Liver (tissue), 9 donors: ENCODE measurements around the gene PTPN22. TPM values are rescaled to one million over a fixed set of nuclear protein-coding genes. Genes with fewer than 3 reads are reported as not detected.

Experiments used
- DNase-seq: peaks from one replicate; pipeline ENCODE4 v3.0.0-alpha.2; 2017; ENCODE audit warnings: low spot score
- H3K27ac ChIP-seq, 2 donors: one replicate each; pipeline ENCODE4 v1.7.0; 2013; ENCODE audit warnings: inconsistent platforms in 2 of 2, low read length in 2 of 2, control low read depth in 1 of 2, low read depth in 1 of 2, mild to moderate bottlenecking in 1 of 2
- H3K27me3 ChIP-seq, 4 donors: one replicate each; pipeline versions ENCODE4 v1.6.1 to v1.7.0; 2013; ENCODE audit warnings: low read length in 3 of 4, inconsistent platforms in 1 of 4, mild to moderate bottlenecking in 1 of 4, moderate library complexity in 1 of 4; ENCODE audit not compliant: control insufficient read depth in 4 of 4, insufficient read depth in 4 of 4
- H3K36me3 ChIP-seq, 4 donors: one replicate each; pipeline versions ENCODE4 v1.6.1 to v1.7.0; 2013; ENCODE audit warnings: low read length in 3 of 4, mild to moderate bottlenecking in 3 of 4, low read depth in 1 of 4, moderate library complexity in 1 of 4; ENCODE audit not compliant: control insufficient read depth in 4 of 4, insufficient read depth in 3 of 4
- H3K4me1 ChIP-seq, 4 donors: one replicate each; pipeline versions ENCODE4 v1.6.1 to v1.7.0; 2013; ENCODE audit warnings: low read length in 3 of 4, mild to moderate bottlenecking in 3 of 4, moderate library complexity in 1 of 4; ENCODE audit not compliant: control insufficient read depth in 4 of 4, insufficient read depth in 4 of 4
- H3K4me3 ChIP-seq, 3 donors: one replicate each; pipeline versions ENCODE4 v1.6.1 to v1.7.0; 2013; ENCODE audit warnings: low read length in 3 of 3, control low read depth in 1 of 3, low read depth in 1 of 3, mild to moderate bottlenecking in 1 of 3
- H3K9ac ChIP-seq, 2 donors: one replicate each; pipeline ENCODE4 v1.7.0; 2013; ENCODE audit warnings: low read length in 2 of 2, mild to moderate bottlenecking in 2 of 2, moderate library complexity in 2 of 2, control low read depth in 1 of 2, low read depth in 1 of 2
- H3K9me3 ChIP-seq, 4 donors: one replicate each; pipeline versions ENCODE4 v1.6.1 to v1.7.0; 2013; ENCODE audit warnings: low read length in 3 of 4; ENCODE audit not compliant: control insufficient read depth in 4 of 4
- ATF3 ChIP-seq: IDR thresholded peaks from 2 replicates; pipeline ENCODE4 v1.6.1; 2016; ENCODE audit warnings: antibody characterized with exemption
- EGR1 ChIP-seq, 2 donors: IDR thresholded peaks; 2 replicates each; pipeline ENCODE4 v1.6.1; 2016 to 2018; ENCODE audit warnings: antibody characterized with exemption in 2 of 2, low read depth in 2 of 2
- FOXA1 ChIP-seq: IDR thresholded peaks from 2 replicates; pipeline ENCODE4 v1.6.1; 2016; ENCODE audit warnings: antibody characterized with exemption
- FOXA2 ChIP-seq: IDR thresholded peaks from 2 replicates; pipeline ENCODE4 v1.6.1; 2016; ENCODE audit warnings: antibody characterized with exemption
- GABPA ChIP-seq, 2 donors: IDR thresholded peaks in 1 of 2; conservative IDR thresholded peaks in 1 of 2; 2 replicates each; pipeline ENCODE4 v1.6.1; 2016; ENCODE audit warnings: antibody characterized with exemption in 2 of 2, mild to moderate bottlenecking in 1 of 2, moderate library complexity in 1 of 2
- HNF4A ChIP-seq, 2 donors: conservative IDR thresholded peaks; 2 replicates each; pipeline ENCODE4 v1.6.1; 2016; ENCODE audit warnings: antibody characterized with exemption in 2 of 2, mild to moderate bottlenecking in 2 of 2
- HNF4G ChIP-seq: IDR thresholded peaks from 2 replicates; pipeline ENCODE4 v1.6.1; 2016; ENCODE audit warnings: antibody characterized with exemption
- JUND ChIP-seq, 2 donors: IDR thresholded peaks; 2 replicates each; pipeline ENCODE4 v1.6.1; 2016; ENCODE audit warnings: antibody characterized with exemption in 2 of 2
- MAX ChIP-seq: IDR thresholded peaks from 2 replicates; pipeline ENCODE4 v1.6.1; 2016; ENCODE audit warnings: antibody characterized with exemption
- NR2F2 ChIP-seq: IDR thresholded peaks from 2 replicates; pipeline ENCODE4 v1.6.1; 2016; ENCODE audit warnings: antibody characterized with exemption
- RAD21 ChIP-seq, 2 donors: IDR thresholded peaks; 2 replicates each; pipeline ENCODE4 v1.6.1; 2016; ENCODE audit warnings: antibody characterized with exemption in 2 of 2, mild to moderate bottlenecking in 2 of 2
- RXRA ChIP-seq, 2 donors: IDR thresholded peaks; 2 replicates each; pipeline ENCODE4 v1.6.1; 2017 to 2018; ENCODE audit warnings: antibody characterized with exemption in 2 of 2, mild to moderate bottlenecking in 1 of 2
- SP1 ChIP-seq: IDR thresholded peaks from 2 replicates; pipeline ENCODE4 v1.6.1; 2018; ENCODE audit warnings: antibody characterized with exemption, mild to moderate bottlenecking
- TAF1 ChIP-seq: conservative IDR thresholded peaks from 2 replicates; pipeline ENCODE4 v1.6.1; 2016; ENCODE audit warnings: antibody characterized with exemption, mild to moderate bottlenecking
- YY1 ChIP-seq: IDR thresholded peaks from 2 replicates; pipeline ENCODE4 v1.6.1; 2016; ENCODE audit warnings: antibody characterized with exemption, mild to moderate bottlenecking
- ZBTB33 ChIP-seq: IDR thresholded peaks from 2 replicates; pipeline ENCODE4 v1.6.1; 2016; ENCODE audit warnings: antibody characterized with exemption
- WGBS: extraction: QIAGEN DNeasy Blood & Tissue Kit; methylation state at CpG from one replicate; pipeline ENCODE4 v1.1.7; 2013; 5-methylcytosine and 5-hydroxymethylcytosine counted together
- polyA plus RNA-seq, 2 donors: library from polyadenylated mRNA; stranded (reverse) in 1 of 2; unstranded in 1 of 2; fragments of 200-250 nt in 1 of 2; fragments of >200 nt in 1 of 2; fragmentation: Nextera tagmentation in 1 of 2; extraction: Ambion mirVana in 1 of 2; gene quantifications; one replicate each; pipeline versions ENCODE4 v1.2.1 to v1.2.3, GENCODE V29; 2013 to 2015
- total RNA-seq, 2 donors: library from RNA; depleted of rRNA; stranded (reverse); fragments of >200 nt; gene quantifications; one replicate each; pipeline ENCODE4 v1.2.3, GENCODE V29; 2014
- TF ChIP-seq, protein P1 (sequence below): fragments of 150-350 bp; IDR thresholded peaks from 2 replicates; pipeline ENCODE4 v1.5.1; 2017; ENCODE audit warnings: improper control_type of control experiment, low read depth, low read length; ENCODE audit not compliant: missing input control
- TF ChIP-seq, protein P2 (sequence below): IDR thresholded peaks from 2 replicates; pipeline ENCODE4 v1.6.1; 2016; ENCODE audit warnings: antibody characterized with exemption, mild to moderate bottlenecking
- donor health status: healthy.
- donor health status: healthy.
- donor health status: healthy.
- donor health status: healthy.
- donor health status: healthy.

Gene PTPN22
- total and polyA plus RNA-seq, 4 donors, result 0.24 to 1.9 (median 1.0) TPM

GRCh38 chr1:113875714-113876113, 4.2 kb upstream of the PTPN22 start:
- Histone ChIP-seq H3K9ac (no peak overlapping the region), H3K36me3 (no peaks in the 10 kb centered on the region), H3K9me3 (no peaks in the 10 kb centered on the region), H3K4me1 (no peaks in the 10 kb centered on the region), H3K27ac (no peak overlapping the region), H3K4me3 (no peak overlapping the region), H3K27me3 (no peaks in the 10 kb centered on the region)
- TF ChIP-seq, protein P1, sequence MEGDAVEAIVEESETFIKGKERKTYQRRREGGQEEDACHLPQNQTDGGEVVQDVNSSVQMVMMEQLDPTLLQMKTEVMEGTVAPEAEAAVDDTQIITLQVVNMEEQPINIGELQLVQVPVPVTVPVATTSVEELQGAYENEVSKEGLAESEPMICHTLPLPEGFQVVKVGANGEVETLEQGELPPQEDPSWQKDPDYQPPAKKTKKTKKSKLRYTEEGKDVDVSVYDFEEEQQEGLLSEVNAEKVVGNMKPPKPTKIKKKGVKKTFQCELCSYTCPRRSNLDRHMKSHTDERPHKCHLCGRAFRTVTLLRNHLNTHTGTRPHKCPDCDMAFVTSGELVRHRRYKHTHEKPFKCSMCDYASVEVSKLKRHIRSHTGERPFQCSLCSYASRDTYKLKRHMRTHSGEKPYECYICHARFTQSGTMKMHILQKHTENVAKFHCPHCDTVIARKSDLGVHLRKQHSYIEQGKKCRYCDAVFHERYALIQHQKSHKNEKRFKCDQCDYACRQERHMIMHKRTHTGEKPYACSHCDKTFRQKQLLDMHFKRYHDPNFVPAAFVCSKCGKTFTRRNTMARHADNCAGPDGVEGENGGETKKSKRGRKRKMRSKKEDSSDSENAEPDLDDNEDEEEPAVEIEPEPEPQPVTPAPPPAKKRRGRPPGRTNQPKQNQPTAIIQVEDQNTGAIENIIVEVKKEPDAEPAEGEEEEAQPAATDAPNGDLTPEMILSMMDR, result no peak
- no peak for TF ChIP-seq NR2F2
- TF ChIP-seq RAD21 (IDR thresholded peaks at IDR 0.05), result no peak
- no peak for TF ChIP-seq ATF3
- TF ChIP-seq EGR1 (IDR thresholded peaks at IDR 0.05; ENCODE audit: low read depth in 2 of 2), result no peak
- TF ChIP-seq, protein P2, sequence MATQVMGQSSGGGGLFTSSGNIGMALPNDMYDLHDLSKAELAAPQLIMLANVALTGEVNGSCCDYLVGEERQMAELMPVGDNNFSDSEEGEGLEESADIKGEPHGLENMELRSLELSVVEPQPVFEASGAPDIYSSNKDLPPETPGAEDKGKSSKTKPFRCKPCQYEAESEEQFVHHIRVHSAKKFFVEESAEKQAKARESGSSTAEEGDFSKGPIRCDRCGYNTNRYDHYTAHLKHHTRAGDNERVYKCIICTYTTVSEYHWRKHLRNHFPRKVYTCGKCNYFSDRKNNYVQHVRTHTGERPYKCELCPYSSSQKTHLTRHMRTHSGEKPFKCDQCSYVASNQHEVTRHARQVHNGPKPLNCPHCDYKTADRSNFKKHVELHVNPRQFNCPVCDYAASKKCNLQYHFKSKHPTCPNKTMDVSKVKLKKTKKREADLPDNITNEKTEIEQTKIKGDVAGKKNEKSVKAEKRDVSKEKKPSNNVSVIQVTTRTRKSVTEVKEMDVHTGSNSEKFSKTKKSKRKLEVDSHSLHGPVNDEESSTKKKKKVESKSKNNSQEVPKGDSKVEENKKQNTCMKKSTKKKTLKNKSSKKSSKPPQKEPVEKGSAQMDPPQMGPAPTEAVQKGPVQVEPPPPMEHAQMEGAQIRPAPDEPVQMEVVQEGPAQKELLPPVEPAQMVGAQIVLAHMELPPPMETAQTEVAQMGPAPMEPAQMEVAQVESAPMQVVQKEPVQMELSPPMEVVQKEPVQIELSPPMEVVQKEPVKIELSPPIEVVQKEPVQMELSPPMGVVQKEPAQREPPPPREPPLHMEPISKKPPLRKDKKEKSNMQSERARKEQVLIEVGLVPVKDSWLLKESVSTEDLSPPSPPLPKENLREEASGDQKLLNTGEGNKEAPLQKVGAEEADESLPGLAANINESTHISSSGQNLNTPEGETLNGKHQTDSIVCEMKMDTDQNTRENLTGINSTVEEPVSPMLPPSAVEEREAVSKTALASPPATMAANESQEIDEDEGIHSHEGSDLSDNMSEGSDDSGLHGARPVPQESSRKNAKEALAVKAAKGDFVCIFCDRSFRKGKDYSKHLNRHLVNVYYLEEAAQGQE, result no peak
- no peak for TF ChIP-seq ZBTB33
- no peak for TF ChIP-seq GABPA (IDR thresholded peaks at IDR 0.05 in 1 of 2, conservative IDR thresholded peaks at IDR 0.05 in 1 of 2)
- no peak for TF ChIP-seq HNF4A (conservative IDR thresholded peaks at IDR 0.05)
- TF ChIP-seq FOXA2, result no peak
- TF ChIP-seq RXRA (IDR thresholded peaks at IDR 0.05), result no peak
- TF ChIP-seq YY1, result no peak
- no peak for TF ChIP-seq HNF4G
- TF ChIP-seq FOXA1, result no peak
- no peak for TF ChIP-seq TAF1
- no peak for TF ChIP-seq JUND (IDR thresholded peaks at IDR 0.05)
- no peak for TF ChIP-seq SP1
- no peak for TF ChIP-seq MAX
- no peak for DNase-seq
- 88% methylated on average over 2 of the region's 2 CpGs for WGBS
